Activated CD8-positive, alpha-beta memory T cell treated with anti-CD3 and anti-CD28 coated beads, Interleukin-2, amount 50 U/mL, for 24 hours (primary cell): ENCODE data around the gene ZMYND8.
"Not testable (repeated sequence)": the region's sequence is repeated elsewhere in the genome, so short reads cannot be mapped to it uniquely, and the experiment has no call there.

Experiments used
- DNase-seq: peaks from one replicate; pipeline ENCODE4 v3.0.0-alpha.2; 2020; ENCODE audit errors: extremely low read depth

ZMYND8 gene

DNA sequence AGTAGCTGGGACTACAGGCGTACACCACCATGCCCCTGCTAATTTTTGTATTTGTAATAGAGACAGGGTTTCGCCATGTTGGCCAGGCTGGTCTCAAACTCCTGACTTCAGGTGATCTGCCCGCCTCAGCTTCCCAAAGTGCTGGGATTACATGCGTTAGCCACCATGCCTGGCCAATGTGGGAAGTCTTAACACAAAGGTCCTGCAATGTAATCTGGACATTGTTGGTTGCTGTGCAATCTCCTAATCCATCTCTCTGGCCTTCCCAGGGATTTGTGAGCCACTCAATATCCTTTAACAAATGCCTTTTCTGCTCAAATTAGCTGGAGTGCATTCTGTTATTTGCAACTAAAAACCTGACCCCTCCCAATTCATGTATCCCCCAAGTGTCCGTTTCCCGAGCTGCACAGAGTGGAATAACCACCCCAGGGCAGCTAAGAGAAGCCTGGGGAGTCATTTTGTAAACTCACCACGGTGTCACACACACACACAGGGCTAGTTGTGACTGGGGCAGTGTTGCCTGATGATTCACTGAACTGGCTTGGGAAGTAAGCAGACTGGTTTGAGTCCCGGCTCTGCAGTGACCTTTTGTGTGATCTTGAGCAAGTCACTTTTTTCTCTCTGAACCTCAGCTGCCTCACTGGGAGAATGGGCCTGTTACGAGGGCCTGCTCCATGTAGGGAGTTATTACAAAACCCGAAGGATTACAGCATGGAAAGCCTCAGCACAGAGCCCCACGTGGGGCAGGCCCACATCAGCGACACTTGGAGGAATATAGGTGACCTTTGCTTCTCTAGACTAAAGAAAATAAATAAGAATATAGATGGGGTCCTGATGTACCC lies 152.3 kb downstream of the ZMYND8 start:
- no peak for DNase-seq

DNA sequence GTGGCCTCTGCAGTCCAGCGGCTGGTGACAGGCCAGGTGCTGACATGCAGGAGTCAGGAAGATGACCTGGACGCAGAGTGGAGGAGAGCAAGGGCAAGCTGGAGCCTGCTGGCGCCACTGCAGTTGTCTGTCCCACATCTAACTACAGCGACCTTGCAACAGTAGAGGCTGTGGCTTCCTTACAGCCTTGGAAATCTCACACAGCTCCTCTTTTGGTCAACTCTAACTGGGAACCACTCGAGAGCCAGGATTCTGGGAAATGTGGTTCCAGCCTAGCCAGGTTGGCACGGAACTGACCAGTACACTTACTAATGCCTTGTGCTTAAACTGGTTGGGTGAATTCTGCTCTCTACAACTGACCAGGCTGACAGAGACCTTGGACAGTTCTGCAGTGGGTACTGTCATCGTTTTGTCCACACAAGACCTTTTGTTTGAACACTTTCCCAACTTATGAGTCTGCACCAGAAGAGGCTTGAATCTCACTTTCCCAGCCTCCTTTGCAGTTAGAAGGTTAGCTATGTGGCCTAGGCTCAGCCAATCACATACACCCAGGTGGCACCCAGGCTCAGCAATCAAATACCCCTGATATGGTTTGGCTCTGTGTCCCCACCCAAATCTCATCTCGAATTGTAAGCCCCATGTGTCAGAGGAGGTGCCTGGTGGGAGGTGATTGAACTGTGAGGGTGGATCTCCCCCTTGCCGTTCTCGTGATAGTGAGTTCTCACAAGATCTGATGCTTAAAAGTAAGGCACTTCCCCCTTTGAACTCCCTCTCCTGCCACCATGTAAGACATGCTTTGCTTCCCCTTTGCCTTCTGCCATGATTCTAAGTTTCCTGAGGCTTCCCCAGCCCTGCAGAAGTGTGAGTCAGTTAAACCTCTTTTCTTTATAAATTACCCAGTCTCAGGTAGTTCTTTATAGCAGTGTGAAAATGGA lies 153.5 kb downstream of the ZMYND8 start:
- DNase-seq, result no peak

DNA sequence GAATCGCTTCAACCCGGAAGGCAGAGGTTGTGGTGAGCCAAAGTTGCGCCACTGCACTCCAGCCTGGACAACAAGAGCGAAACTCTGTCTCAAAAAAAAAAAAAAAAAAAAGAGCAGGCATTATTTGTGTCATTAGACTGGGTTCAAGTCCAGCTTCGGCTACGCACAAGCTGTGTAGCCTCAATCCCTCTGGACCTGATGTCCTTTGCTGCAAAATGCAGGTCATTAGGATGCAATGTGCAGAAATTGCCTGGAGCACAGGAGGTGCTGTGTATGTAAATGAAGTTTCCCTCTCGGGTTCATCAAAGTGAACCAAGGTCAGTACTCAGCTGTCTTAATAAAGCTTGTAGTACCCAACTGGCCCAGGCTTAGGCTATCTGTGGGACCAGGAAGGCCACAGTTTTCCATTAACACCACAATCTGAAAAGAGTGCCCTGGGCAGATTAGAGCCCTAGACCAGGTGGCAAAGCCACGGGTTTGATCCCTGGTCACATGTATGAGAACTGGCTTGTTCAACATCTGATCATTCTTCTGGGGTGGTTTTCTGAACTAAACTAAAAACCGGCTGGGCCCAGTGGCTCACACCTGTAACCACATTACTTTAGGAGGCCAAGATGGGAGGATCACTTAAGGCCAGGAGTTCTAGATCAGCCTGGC lies 155.3 kb downstream of the ZMYND8 start:
- no peak for DNase-seq

DNA sequence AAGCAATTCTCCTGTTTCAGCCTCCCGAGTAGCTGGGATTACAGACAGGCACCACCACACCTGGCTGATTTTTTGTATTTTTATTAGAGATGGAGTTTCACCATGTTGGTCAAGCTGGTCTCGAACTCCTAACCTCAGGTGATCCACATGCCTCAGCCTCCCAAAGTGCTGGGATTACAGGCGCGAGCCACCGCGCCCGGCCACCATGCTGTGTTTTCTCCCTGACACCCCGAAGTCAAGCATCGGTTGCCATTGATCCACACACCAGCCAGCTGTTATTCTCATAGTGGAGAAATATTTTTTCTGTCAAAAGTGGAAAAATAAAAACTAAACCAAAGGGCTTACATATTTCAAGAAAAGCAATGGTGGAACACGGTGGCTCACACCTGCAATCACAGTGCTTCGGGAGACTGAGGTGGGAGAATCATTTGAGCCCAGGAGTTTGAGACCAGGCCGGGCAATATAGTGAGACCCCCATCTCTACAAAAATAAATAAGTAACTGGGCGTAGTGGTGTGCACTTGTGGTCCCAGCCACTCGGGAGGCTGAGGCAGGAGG lies 157.4 kb downstream of the ZMYND8 start:
- no peak for DNase-seq

DNA sequence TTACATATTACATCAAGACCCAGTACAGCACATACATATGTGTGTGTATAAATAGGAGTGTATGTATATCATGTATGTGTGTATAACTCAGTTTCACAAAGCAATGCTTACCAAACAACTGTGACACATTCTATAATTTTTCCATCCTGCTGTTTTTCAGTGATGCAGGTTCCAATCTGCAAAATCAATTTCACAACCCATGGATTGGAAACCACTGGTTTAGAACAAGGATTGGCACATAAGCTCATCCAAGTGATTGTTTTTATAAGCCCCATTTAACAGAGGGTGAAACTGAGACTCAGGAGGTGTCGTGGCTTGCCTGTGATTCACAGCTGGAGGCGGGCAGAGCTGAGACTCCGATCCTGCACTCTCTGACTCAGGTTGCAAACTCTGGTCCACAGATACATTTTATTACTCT lies 158.2 kb downstream of the ZMYND8 start:
- peak; percentile 36 for DNase-seq

DNA sequence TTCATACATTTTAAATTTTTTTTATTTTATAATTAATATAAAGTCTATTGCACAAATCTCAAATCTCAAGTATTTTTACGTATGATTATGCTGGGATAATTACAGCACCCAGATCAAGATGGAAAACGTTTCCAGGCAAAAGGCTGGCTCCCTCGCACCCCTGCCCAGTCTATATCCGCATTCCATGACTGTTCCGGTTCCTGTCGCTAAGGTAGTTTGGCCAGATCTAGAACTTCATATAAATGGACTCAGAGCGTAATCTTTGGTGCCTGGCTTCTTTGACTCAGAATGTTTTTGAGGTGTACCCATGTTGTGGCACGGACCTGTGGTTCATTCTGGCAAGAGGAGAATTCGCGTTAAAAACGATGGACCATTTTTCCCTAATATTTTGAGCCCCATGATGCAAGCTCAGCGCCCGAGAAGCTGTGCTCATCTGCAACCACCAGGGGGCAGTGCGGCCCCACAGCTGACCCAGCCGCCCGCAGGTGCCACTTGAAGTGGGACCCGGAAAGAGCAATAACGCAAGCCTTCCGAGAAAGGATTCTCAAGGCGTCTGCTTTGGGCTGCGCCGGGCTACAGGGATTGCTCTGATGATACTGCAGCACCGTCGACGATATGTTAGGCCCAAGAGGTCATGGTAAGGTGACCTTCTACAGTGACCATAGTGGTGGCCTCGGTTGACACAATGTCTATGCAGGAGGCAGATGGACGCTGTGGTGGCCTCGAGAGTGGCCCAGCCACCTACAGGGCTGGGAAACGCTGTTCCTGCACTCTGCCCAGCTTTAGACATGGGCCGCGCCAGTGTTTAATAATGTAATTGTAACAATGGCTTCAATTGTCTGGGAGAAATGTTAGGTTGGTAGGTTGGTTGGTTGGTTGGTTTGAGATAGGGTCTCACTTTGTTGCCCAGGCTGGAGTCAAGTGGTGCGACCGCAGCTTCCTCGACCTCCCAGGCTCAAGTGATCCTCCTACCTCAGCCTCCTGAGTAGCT lies 160.1 kb downstream of the ZMYND8 start:
- DNase-seq, result peak; percentile 39

DNA sequence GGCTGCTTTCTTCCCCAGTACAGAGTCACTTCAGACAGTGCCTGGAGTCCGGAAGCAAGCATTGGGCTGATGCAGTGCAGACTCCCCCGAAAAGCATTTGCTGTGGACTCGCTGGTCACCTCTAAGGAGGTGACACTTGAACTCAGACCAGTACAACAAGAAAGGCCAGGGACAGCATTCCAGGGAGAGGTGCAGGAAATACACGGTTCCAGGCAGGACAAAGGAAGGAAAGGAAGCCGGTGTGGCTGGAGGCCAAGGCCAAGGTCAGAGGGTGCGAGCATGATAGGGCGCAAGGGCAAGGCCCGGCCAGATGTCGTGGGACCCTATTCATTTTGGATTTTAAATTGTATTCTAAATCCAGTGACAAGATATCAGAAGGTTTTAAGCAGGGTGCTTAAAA lies 160.9 kb downstream of the ZMYND8 start:
- no peak for DNase-seq

DNA sequence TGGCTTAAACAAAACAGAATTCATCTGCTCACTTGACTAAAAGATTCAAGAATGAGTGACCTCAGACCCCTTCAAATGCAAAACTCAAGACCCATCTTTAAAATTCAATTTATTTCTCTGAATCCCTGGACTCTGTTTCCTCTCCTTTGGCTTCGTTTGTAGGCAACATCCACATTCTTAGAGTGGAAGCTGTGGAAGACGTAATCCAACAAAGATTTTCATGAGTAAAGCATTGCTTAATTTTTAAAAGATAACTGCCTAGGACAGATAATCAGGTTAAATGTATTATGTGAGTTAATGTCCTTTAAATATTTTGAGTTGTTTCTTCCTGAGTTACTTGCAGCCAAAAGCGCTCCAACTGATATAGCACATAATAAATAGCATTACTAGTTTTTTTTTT lies 164.5 kb downstream of the ZMYND8 start:
- no peak for DNase-seq

DNA sequence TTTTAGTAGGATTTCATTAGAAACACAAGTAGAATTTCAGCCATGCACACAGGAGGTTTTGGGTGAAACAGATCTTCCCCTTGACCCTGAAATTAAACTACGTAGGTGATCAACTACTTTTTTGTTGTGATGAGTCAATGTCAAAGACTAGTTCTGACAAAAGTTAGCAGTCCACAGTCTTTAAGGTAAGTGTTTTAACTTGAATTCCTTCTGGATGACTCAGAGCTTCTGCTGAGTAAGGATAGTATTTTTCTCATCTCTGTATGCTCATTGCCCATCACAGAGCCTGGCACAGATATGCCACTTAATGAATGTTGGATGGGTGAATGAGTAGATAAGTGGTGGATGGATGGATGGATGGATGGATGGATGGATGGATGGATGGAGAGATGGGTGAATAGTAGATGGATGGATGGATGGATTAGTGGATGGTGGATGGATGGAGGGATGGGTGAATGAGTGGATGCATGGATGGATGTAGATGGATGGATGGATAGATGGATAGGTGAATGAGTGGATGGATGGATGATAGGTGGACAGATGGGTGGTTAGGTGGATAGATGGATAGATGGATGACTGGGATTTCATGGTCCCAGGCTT lies 165.3 kb downstream of the ZMYND8 start:
- DNase-seq, result no peak

DNA sequence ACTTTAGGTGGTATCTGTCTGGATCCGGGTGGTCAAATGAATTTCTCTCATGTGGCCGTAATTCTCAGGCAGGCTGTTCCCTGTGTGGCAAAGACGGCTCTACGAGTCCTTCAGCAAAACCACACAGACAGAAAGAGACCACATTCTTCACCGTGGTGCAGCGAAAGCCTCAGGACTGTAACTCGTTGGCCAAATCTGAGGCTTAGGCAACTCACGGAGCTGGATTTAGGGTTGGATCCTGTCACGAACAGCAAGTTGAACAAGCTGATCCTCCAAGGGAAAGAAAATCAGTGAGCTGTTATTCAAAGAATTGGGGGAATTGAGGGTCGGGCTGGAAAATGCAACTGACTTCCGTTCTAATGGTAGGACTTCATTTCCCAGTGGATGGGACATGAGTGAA lies 167.4 kb downstream of the ZMYND8 start:
- no peak for DNase-seq

DNA sequence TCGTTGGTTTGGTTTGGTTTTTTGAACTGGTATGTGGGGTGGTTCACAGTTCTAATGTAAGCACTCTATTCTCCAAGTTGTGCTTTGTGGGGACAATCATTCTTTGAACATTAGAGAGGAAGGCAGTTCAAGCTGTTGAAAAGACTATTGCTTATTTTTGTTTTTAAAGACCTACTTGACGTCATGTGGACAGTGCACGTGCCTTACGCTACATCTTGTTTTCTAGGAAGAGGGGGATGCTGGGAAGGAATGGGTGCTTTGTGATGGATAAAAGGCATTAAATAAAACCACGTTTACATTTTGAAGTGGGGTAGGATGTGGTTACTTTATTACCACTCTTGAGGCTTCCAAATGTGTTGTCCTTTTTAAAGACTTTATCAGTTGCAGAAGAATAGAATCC lies 168.0 kb downstream of the ZMYND8 start:
- no peak for DNase-seq

DNA sequence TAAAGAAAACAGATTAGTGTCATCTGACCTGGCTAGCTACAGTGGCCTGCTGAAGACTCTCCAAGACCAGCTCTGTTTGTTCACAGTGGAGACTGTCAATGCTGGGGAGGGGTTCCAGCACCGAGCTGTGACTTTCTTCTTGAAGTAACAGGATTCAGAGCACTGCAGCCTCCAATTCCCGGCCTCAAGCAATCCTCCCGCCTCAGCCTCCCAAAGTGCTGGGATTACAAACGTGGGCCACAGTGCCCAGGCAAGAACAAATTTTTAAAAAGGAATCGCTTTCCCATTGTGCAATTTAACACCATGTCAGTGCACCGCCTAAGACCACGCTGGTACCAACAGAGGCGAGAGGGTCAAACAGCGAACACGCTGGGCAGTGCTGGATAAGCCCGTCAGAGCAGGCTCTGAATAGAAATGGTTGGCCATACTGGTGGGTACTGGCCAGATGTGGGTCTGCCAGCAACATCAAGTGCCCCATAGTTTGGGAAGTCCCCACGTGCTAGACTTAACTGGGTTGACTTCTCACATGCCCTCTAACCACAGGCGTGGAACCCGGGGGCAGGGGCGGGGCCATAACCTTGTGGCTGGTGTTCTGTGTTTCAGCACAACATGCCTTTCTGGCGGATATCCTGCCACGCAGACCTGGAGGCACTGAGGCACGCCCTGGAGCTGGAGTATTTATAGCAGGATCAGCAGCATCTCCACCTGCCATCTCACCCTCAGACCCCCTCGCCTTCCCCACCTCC lies 168.9 kb downstream of the ZMYND8 start:
- DNase-seq, result no peak

DNA sequence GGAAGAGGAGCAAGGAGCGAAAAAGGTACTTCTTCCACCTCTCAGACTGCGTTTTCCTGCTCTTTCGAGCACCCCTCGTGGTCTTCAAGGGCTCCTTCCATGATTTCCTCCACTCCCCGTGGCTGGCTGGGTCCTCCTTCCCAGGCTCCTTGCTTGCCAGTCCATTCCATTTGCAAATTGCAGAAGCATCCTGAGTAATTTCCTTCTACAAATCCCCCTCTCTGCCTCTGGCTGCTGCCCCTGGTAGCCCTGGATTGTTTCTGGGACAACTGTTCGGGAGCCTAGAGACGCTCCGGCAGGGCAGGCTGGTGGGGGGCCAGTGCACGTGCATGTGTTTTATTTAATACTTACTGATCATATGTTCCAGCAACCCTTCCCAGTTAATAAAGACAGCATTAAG lies 173.1 kb downstream of the ZMYND8 start:
- no peak for DNase-seq

DNA sequence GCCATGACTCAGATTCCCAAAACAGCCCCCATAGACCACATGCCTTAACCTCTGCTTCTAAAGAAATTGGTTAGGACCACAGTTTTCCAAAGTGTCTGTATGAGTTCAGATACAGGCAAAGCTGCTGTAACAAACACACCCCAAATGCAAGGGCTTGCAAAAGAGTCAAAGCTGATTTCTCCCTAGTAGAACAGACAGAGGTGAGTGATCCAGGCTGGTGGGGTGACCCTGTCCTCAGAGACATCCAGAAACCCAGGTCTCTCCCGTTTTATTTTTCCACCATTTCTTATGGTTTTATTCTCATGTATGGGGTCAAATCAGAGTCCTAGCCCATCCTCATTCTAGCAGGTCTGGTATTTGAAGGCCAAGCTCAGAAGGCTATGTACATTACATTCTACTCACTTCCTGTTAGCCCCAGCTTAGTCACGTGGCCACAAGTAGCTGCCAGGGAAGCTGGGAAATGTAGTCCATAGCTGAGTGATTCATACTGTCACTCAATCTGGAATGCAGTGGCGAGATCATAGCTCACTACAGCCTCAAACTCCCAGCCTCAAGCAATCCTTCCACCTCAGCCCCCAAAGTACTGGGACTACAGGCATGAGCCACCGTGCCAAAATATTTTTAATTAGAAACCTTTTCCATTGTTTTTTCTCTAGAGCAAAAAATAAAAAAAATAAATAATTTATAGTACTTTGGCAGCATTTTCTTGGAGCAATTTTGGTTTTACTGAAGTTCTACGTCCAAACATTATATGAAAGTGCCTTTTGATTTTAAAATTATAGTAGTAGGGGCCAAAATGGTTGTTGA lies 175.2 kb downstream of the ZMYND8 start:
- DNase-seq, result no peak

DNA sequence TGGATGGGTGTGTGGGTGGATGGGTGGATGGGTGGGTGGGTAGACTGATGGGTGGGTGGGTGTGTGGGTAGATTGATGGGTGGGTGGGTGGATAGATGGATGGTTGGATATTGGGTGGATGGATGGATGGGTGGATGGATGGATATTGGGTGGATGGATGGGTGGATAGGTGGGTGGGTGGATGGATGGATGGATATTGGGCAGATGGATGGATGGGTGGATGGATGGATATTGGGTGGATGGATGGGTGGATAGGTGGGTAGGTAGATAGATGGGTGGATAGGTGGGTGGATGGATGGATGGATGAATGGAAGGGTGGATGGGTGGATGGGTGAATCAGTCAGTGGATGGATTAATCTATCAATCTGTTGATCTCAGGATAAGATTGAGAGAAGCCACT lies 177.2 kb downstream of the ZMYND8 start:
- DNase-seq, result no peak

DNA sequence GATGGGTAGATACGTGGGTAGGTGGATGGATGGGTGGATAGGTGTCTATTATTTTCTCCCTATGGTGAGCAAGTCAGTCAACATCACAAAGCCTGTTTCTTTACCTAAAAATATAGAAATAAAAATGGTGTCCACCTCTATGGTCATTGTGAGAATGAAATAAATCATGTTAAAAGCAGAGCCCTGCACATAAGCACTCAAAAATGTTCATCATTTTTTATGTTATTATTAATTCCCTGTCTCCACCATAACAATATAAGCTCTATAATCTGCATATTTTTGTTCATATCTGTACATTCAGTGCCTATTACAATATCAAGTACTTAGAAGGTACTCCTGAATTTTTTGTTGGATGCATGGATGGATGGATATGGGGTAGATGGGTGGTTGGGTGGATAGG lies 177.6 kb downstream of the ZMYND8 start:
- DNase-seq, result no peak

DNA sequence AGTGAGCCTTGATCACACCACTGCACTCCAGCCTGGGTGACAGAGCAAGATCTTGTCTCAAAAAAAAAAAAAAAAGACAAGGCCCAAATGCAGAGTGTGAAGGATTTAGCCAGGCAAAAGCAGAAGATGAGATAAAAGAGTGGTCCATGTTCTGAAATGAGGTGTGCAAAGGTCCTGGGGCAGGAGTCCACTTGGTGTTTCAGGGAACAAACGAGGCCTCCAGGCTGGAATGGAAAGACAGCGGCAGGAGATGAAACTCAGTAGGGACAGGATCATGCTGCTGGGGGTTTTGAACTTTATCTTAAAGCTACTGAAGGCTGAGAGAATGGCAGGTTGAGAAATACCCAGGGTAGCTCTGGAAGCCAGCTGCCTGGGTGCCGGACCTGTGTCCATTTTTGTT lies 178.2 kb downstream of the ZMYND8 start:
- no peak for DNase-seq

DNA sequence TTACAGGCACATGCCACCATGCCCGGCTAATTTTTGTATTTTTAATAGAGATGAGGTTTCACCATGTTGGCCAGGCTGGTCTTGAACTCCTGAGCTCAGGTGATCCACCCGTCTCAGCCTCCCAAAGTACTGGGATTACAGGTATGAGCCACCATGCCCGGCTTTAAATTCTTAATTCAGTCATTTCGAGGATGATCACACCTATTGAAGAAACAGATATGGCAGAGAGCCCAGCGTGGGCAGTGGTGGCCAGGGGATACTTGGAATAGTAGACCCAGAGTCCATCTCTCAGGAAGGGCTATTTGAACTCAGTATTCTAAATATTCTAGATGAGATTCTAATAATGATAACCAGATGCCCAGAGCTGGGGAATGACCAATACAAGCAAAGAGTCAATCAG lies 180.3 kb downstream of the ZMYND8 start:
- DNase-seq, result not testable (repeated sequence)

DNA sequence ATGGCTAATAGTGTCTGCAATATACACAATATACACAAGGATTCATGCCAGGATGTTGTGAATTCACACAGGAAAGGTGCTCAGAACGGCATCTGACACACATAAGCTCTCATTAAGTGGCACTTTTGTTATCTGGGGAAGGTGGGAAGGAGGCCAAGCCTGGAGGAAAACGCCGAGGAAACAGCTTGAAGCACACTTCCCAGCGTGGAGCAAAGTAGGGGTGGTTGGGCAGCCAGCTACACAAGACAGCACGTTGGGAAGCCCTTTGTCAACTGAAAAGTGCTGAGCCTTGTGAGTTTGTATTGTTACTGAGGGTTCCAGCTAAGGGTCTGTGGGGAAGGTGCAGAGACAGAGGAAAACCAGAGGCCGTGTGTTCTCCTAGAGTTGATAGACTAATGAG lies 181.0 kb downstream of the ZMYND8 start:
- no peak for DNase-seq
